ENCODE measurements around the gene PDAP1. TPM values are rescaled to one million over a fixed set of nuclear protein-coding genes. Genes with fewer than 3 reads are reported as not detected.

PDAP1 gene
- total and polyA plus RNA-seq, 4 donors: 11.6 to 83.6 (median 31.5) TPM

GRCh38 chr7:99451936-99452335, 43.5 kb upstream of the PDAP1 start:
- 96% methylated on average over 8 of the region's 8 CpGs for whole genome bisulfite sequencing
- Histone ChIP-seq H3K27me3 (ENCODE audit: control insufficient read depth in 4 of 4, insufficient read depth in 4 of 4, low read length in 3 of 4) (no peaks in the 10 kb centered on the region), H3K9ac (ENCODE audit: low read depth in 1 of 2, low read length in 2 of 2) (no peak overlapping the region), H3K9me3 (ENCODE audit: control insufficient read depth in 4 of 4, low read length in 3 of 4) (no peaks in the 10 kb centered on the region), H3K36me3 (ENCODE audit: control insufficient read depth in 4 of 4, insufficient read depth in 3 of 4, low read depth in 1 of 4, low read length in 3 of 4) (peaks cover 21 to 80% (median 24%) of the 10 kb centered on the region in 4 donors), H3K4me3 (ENCODE audit: low read depth in 1 of 3, low read length in 3 of 3) (no peak overlapping the region), H3K27ac (ENCODE audit: low read depth in 1 of 2, low read length in 2 of 2) (no peak overlapping the region), H3K4me1 (ENCODE audit: control insufficient read depth in 4 of 4, insufficient read depth in 4 of 4, low read length in 3 of 4) (no peaks in the 10 kb centered on the region)
- no peak for DNase-seq (ENCODE audit: low spot score)
- TF ChIP-seq HNF4A (conservative IDR thresholded peaks at IDR 0.05) (no peak), SP1 (IDR thresholded peaks at IDR 0.05) (no peak), RXRA (IDR thresholded peaks at IDR 0.05) (no peak)

GRCh38 chr7:99449326-99449725, 40.9 kb upstream of the PDAP1 start:
- WGBS: 97% methylated on average over 5 of the region's 5 CpGs
- Histone ChIP-seq H3K27ac (ENCODE audit: low read depth in 1 of 2, low read length in 2 of 2) (no peak overlapping the region), H3K4me1 (ENCODE audit: control insufficient read depth in 4 of 4, insufficient read depth in 4 of 4, low read length in 3 of 4) (no peaks in the 10 kb centered on the region), H3K4me3 (ENCODE audit: low read depth in 1 of 3, low read length in 3 of 3) (no peak overlapping the region), H3K9ac (ENCODE audit: low read depth in 1 of 2, low read length in 2 of 2) (no peak overlapping the region), H3K27me3 (ENCODE audit: control insufficient read depth in 4 of 4, insufficient read depth in 4 of 4, low read length in 3 of 4) (no peaks in the 10 kb centered on the region), H3K9me3 (ENCODE audit: control insufficient read depth in 4 of 4, low read length in 3 of 4) (no peaks in the 10 kb centered on the region), H3K36me3 (ENCODE audit: control insufficient read depth in 4 of 4, insufficient read depth in 3 of 4, low read depth in 1 of 4, low read length in 3 of 4) (peaks cover 12 to 72% (median 23%) of the 10 kb centered on the region in 4 donors)
- TF ChIP-seq FOXA1 (IDR thresholded peaks at IDR 0.05): no peak
- no peak for TF ChIP-seq GABPA (IDR thresholded peaks at IDR 0.05 in 1 of 2, conservative IDR thresholded peaks at IDR 0.05 in 1 of 2)
- TF ChIP-seq HNF4G (IDR thresholded peaks at IDR 0.05): no peak
- TF ChIP-seq ZBTB33 (IDR thresholded peaks at IDR 0.05): no peak
- no peak for TF ChIP-seq SP1 (IDR thresholded peaks at IDR 0.05)
- no peak for TF ChIP-seq HNF4A (conservative IDR thresholded peaks at IDR 0.05)
- no peak for DNase-seq (ENCODE audit: low spot score)

GRCh38 chr7:99448855-99449254, 40.5 kb upstream of the PDAP1 start:
- DNase-seq (ENCODE audit: low spot score): no peak
- 96% methylated on average over 10 of the region's 10 CpGs for WGBS
- TF ChIP-seq MAX (IDR thresholded peaks at IDR 0.05) (no peak), ZBTB33 (IDR thresholded peaks at IDR 0.05) (no peak)
- H3K27ac ChIP-seq (ENCODE audit: low read depth in 1 of 2, low read length in 2 of 2): no peak overlapping the region
- H3K9ac ChIP-seq (ENCODE audit: low read depth in 1 of 2, low read length in 2 of 2): no peak overlapping the region
- peaks cover 12 to 67% (median 19%) of the 10 kb centered on the region in 4 donors for H3K36me3 ChIP-seq (ENCODE audit: control insufficient read depth in 4 of 4, insufficient read depth in 3 of 4, low read depth in 1 of 4, low read length in 3 of 4)
- H3K4me3 ChIP-seq (ENCODE audit: low read depth in 1 of 3, low read length in 3 of 3): no peak overlapping the region
- no peaks in the 10 kb centered on the region for H3K9me3 ChIP-seq (ENCODE audit: control insufficient read depth in 4 of 4, low read length in 3 of 4)
- no peaks in the 10 kb centered on the region for H3K4me1 ChIP-seq (ENCODE audit: control insufficient read depth in 4 of 4, insufficient read depth in 4 of 4, low read length in 3 of 4)
- no peaks in the 10 kb centered on the region for H3K27me3 ChIP-seq (ENCODE audit: control insufficient read depth in 4 of 4, insufficient read depth in 4 of 4, low read length in 3 of 4)

GRCh38 chr7:99447943-99448342, 39.5 kb upstream of the PDAP1 start:
- WGBS: 90% methylated on average over 10 of the region's 10 CpGs
- no peak overlapping the region for H3K4me3 ChIP-seq (ENCODE audit: low read depth in 1 of 3, low read length in 3 of 3)
- H3K4me1 ChIP-seq (ENCODE audit: control insufficient read depth in 4 of 4, insufficient read depth in 4 of 4, low read length in 3 of 4): no peaks in the 10 kb centered on the region
- no peak overlapping the region for H3K9ac ChIP-seq (ENCODE audit: low read depth in 1 of 2, low read length in 2 of 2)
- peaks cover 8 to 60% (median 13%) of the 10 kb centered on the region in 4 donors for H3K36me3 ChIP-seq (ENCODE audit: control insufficient read depth in 4 of 4, insufficient read depth in 3 of 4, low read depth in 1 of 4, low read length in 3 of 4)
- H3K9me3 ChIP-seq (ENCODE audit: control insufficient read depth in 4 of 4, low read length in 3 of 4): no peaks in the 10 kb centered on the region
- H3K27ac ChIP-seq (ENCODE audit: low read depth in 1 of 2, low read length in 2 of 2): no peak overlapping the region
- H3K27me3 ChIP-seq (ENCODE audit: control insufficient read depth in 4 of 4, insufficient read depth in 4 of 4, low read length in 3 of 4): no peaks in the 10 kb centered on the region
- DNase-seq (ENCODE audit: low spot score): no peak
- TF ChIP-seq RAD21 (IDR thresholded peaks at IDR 0.05) (peak in 1 of 2 donors; percentile 43), YY1 (IDR thresholded peaks at IDR 0.05) (no peak), ATF3 (IDR thresholded peaks at IDR 0.05) (no peak), MAX (IDR thresholded peaks at IDR 0.05) (no peak), HNF4A (conservative IDR thresholded peaks at IDR 0.05) (no peak), CTCF (IDR thresholded peaks at IDR 0.05; ENCODE audit: low read depth, low read length, missing input control) (peak; percentile 16), RXRA (IDR thresholded peaks at IDR 0.05) (no peak)

Data from liver (tissue), 9 donors.